C4-2B (cell line): ENCODE data around the gene ARHGAP22.

Experiments used
- ZFX ChIP-seq: fragments of 450-650 bp; IDR thresholded peaks from 2 replicates; pipeline ENCODE4 v1.6.1; 2017
- TF ChIP-seq, protein P1 (sequence below): fragments of 450-650 bp; conservative IDR thresholded peaks from 2 replicates; pipeline ENCODE4 v1.5.1; 2017; ENCODE audit warnings: mild to moderate bottlenecking

DNA sequence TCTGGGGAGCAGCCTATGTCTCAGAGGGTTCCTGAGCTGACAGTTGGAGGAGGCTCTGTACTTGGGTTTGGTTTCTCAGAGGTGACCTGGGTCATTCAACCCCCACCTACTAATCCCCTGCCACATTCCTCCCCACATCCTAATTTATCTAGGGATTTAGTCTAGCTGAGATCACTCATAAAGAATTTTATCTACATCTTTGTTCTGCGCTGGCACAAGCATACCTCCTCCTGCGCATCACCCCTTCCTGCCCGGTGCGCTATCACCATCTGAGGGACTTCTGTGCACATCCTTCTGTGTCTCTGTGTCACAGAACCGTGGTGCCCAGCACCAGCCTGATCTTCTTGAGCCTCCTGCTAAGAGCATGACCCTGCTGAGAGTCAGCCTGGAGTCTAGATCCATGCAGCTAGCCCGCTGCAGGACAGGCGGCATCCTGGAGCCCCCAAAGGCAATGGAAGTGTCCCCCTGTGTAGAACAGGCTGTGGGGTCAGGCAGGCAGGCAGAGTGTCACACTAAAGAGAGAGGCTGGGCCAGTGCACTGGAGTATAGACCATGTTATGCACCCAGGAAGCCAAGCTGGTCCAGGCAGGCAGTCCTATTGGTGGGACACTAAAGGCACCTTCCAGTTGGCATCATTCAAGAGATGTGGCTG, 63.6 kb downstream of the ARHGAP22 start:
- TF ChIP-seq, protein P1, sequence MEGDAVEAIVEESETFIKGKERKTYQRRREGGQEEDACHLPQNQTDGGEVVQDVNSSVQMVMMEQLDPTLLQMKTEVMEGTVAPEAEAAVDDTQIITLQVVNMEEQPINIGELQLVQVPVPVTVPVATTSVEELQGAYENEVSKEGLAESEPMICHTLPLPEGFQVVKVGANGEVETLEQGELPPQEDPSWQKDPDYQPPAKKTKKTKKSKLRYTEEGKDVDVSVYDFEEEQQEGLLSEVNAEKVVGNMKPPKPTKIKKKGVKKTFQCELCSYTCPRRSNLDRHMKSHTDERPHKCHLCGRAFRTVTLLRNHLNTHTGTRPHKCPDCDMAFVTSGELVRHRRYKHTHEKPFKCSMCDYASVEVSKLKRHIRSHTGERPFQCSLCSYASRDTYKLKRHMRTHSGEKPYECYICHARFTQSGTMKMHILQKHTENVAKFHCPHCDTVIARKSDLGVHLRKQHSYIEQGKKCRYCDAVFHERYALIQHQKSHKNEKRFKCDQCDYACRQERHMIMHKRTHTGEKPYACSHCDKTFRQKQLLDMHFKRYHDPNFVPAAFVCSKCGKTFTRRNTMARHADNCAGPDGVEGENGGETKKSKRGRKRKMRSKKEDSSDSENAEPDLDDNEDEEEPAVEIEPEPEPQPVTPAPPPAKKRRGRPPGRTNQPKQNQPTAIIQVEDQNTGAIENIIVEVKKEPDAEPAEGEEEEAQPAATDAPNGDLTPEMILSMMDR, result no peak
- TF ChIP-seq ZFX, result no peak
